Colon (tissue), 2 donors: Measurements from ENCODE around the gene NCR3LG1.

Source experiments
- FAIRE-seq: peaks from 2 replicates; lab custom pipeline; 2012; peaks lifted over from hg19 to GRCh38; lab: Jason Lieb, UNC
- donor health status: control.
- donor health status: control.

The NCR3LG1 gene

GRCh38 chr11:17394743-17395390 lies 43.3 kb downstream of the NCR3LG1 start:
- no peak for FAIRE-seq

DNA sequence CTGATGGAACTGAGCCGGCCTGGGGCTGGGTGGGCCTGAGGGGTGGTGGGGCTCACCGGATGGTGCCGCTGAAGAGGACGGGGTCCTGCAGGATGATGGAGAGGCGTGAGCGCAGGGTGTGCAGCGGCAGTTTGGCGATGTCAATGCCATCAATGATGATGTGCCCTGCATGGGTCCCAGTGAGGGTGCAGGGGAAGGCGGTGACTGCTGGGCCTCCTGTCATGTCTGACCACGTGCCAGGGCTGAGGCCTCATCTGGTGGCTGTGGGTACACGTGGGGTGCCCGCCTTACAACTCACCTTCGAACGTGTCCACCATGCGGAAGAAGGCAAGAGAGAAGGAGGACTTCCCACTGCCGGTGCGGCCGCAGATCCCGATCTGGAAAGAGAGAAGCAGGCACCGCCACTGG lies 44.0 kb downstream of the NCR3LG1 start:
- no peak for FAIRE-seq

DNA sequence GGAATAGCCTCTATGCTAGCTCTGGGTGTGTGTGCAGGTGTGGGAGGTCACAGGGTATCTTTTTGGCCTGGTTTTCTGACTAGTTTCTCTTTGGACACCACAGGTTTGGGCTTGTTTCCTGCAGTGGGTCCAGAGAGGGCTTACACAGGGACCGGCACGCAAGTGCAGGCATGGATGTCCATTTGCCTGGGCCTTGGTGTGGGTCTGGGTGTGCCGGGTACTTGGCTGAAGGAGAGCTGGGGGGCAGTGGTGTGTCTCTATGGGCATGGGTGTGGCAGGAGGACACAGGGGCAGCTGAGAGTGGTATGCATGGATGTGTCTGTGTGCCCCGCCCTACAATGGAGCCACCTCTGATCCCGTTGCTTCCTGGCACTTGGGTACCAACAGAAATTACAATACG lies 44.4 kb downstream of the NCR3LG1 start:
- FAIRE-seq, result no peak

GRCh38 chr11:17396598-17397310 lies 45.2 kb downstream of the NCR3LG1 start:
- no peak for FAIRE-seq

DNA sequence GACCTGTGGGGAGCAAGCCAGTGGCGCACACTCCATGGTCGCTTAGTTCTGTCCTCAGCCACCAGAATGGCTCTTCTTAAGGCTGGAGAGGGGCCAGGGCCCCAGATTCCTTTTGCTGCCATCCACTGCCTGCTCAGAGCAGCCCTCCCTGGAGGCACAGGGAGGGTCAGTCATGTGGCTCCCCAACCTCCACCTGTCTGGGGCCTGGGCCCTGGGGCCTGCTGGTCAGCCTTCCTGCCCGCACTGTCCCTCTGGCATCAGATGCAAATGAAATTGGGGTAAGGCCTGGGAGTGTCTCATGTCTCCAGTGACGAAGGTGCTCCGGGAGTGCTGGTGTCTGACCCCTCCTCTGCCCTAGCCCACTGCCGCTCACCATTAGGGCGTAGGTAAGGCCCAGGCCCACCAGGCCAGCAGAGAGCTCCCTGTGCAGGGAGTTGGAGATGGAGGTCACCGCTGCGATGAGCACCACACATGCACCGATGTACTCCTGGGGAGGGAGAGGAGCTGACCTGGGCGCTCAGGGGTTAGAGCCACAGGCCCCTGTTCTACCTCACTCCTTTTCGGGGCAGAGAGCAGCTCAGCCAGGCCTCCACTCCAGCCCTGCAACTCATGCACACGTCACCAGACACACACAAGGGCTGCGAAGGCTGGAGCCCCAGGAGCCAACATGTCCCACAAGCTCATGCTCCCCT lies 45.9 kb downstream of the NCR3LG1 start:
- FAIRE-seq, result no peak

GRCh38 chr11:17399236-17399635 lies 47.6 kb downstream of the NCR3LG1 start:
- no peak for FAIRE-seq

GRCh38 chr11:17400048-17400775 lies 48.6 kb downstream of the NCR3LG1 start:
- FAIRE-seq, result no peak

- no peak for FAIRE-seq
Observed at GRCh38 chr11:17401316-17401715, 49.7 kb downstream of the NCR3LG1 start.

- no peak for FAIRE-seq
Observed at GRCh38 chr11:17401841-17402240, 50.2 kb downstream of the NCR3LG1 start.

GRCh38 chr11:17402486-17402885 lies 50.9 kb downstream of the NCR3LG1 start:
- no peak for FAIRE-seq

DNA sequence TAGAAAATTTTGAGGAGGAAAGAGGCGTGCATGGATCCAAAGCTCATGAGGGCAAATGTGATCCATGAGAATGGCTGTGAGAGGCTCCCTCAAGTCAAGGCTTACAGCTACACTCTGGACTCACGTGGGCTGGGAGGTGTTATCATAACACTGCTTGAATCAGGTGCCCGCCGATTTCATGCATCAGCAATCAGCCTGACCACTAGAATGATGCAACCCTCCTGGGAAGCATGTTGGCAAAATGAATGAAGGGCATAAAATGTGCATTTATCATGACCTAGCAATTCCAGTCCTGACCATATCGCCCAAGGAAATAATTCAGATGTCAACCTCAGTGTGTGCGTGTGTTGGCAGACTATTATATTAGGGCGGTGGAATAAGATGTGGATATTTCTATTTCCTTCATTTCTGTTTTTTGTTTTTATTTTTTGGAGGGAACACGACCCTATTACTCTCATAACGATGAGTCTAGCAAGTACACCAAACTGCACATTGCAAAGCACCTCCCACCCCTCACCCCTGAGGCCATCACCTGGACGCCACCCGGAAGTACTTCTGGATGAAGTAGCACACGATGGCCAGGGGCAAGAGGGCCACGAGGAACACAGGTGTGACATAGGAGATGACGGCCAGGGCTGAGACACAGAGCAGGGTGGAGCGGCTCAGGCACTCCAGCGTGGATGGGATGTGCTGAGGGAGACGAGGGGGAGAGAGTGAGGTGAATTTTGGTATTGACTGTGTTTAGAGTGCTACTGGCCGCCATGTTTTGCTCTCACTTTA lies 52.6 kb downstream of the NCR3LG1 start:
- no peak for FAIRE-seq

- FAIRE-seq, result no peak
Observed at GRCh38 chr11:17405232-17406005, 53.8 kb downstream of the NCR3LG1 start.

DNA sequence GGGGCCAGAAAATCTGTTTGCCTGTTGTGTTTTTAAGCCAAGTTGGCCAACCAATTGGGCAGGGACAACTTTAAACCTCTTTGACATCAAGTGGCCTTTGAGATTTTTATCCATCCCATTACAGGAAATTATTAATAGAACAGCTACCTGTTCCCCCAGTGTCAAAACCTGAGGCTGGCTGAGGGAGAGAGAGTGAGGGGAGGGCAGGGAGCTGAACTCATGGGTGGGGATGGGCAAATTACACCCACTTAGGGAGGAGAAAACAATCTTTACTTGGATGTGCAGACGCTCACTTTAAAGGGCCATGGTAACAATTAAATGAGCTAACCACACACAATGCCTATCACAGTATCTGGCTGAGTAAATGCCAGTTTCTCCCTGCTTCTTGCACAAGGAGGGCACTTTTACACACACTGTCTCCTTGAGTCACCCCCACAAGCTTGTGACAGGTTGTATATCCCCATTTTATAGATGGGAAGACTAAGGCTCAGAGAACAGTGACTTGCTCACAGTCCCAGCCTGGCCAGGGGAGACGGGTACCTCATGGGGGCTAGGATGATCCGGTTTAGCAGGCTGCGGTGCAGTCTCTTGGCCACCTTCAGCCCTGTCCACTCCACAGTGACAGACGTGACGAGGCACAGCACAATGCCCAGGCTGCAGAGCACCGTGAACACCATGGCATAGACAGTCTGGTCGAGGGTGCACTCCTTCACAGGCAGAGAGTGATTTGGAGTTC lies 54.6 kb downstream of the NCR3LG1 start:
- FAIRE-seq, result no peak

DNA sequence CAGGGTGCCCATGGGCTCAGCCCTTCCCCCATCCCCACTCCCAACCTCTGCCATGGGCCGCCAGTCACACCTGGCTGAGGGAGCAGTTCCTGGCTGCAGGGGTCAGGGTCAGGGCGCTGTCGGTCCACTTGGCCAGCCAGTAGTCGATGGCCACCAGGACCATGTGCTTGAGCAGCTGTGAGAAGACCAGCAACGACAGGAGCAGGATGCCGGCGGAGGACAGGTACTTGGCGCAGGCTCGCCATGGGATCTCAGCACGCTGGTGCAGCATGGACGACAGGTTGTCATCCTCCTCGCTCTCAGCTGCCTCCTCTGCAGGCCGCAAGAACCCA lies 55.2 kb downstream of the NCR3LG1 start:
- FAIRE-seq, result no peak

DNA sequence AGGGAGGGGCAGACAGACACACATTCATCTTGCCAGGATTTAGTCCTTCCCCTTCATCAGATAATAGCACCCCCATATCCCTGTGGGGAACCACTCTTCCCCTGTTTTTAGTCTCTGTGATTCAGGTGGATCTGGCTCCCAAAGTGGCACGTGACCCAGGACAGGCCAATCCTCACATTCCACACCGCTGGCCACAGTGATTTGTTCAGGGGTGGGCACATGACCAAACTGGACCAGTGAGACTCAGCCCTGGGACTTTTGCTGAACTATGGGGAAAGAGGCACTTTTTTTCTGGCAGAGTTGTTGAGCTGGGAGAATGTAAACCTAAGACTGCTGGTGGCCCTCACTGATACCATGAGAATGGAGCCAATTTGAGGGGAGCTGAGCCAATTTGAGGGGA lies 56.0 kb downstream of the NCR3LG1 start:
- FAIRE-seq, result no peak

GRCh38 chr11:17408026-17408425 lies 56.4 kb downstream of the NCR3LG1 start:
- FAIRE-seq, result no peak

DNA sequence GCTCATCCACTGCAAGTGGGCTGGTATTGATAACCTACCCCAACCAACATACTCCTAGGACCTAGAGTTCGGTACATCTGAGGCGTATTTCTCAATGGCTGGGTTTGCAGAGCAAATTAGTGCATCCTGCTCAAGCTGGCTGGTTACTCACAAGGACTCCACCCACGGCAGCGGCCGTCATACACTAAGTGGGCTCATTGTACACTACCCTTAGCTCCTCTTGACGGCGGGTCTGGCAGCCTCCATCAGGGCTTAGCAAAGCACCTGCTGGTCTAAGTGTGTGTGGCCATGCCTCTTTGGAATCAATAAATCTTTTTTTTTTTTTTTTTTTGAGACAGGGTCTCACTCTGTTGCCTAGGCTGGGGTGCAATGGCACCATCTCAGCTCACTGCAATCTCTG lies 57.0 kb downstream of the NCR3LG1 start:
- no peak for FAIRE-seq

- FAIRE-seq, result no peak
Observed at GRCh38 chr11:17410606-17411379, 59.2 kb downstream of the NCR3LG1 start.

- FAIRE-seq, result no peak
Observed at GRCh38 chr11:17411418-17411817, 59.8 kb downstream of the NCR3LG1 start.
